Trophoblast cell (in vitro differentiated cells and primary cell): ENCODE data around the gene MEF2D.

ENCODE experiments used
- DNase-seq, 2 donors: peaks; one replicate each; pipeline ENCODE4 v3.0.0-alpha.2; 2016
- H2AFZ ChIP-seq: 2 replicates; pipeline ENCODE4 v1.6.1; 2013; ENCODE audit warnings: low read length, moderate library complexity, mild to moderate bottlenecking; ENCODE audit not compliant: insufficient read depth, poor library complexity
- H2AK5ac ChIP-seq: 2 replicates; pipeline ENCODE4 v1.6.1; 2013; ENCODE audit warnings: mild to moderate bottlenecking, low read length
- H2BK120ac ChIP-seq: 2 replicates; pipeline ENCODE4 v1.6.1; 2013; ENCODE audit warnings: low read length, mild to moderate bottlenecking, moderate library complexity; ENCODE audit not compliant: insufficient read depth, poor library complexity
- H2BK12ac ChIP-seq: 2 replicates; pipeline ENCODE4 v1.6.1; 2013; ENCODE audit warnings: mild to moderate bottlenecking, low read length, moderate library complexity
- H2BK5ac ChIP-seq: 2 replicates; pipeline ENCODE4 v1.6.1; 2013; ENCODE audit warnings: low read length, low read depth, moderate library complexity, mild to moderate bottlenecking; ENCODE audit not compliant: poor library complexity
- H3K14ac ChIP-seq: 2 replicates; pipeline ENCODE4 v1.6.1; 2013; ENCODE audit warnings: mild to moderate bottlenecking, low read length
- H3K18ac ChIP-seq: 2 replicates; pipeline ENCODE4 v1.6.1; 2013; ENCODE audit warnings: mild to moderate bottlenecking, low read length
- H3K23ac ChIP-seq: 2 replicates; pipeline ENCODE4 v1.6.1; 2013; ENCODE audit warnings: low read length
- H3K27ac ChIP-seq: 2 replicates; pipeline ENCODE4 v1.5.1; 2013; ENCODE audit warnings: low read depth, mild to moderate bottlenecking, inconsistent platforms, low read length, moderate library complexity
- H3K27me3 ChIP-seq: 2 replicates; pipeline ENCODE4 v1.6.1; 2013; ENCODE audit warnings: inconsistent platforms, mild to moderate bottlenecking, low read length, moderate library complexity; ENCODE audit not compliant: insufficient read depth
- H3K36me3 ChIP-seq, 2 experiments: 1 replicate in 1 of 2; 2 replicates in 1 of 2; pipeline ENCODE4 v1.6.1; 2013; ENCODE audit warnings: low read length in 2 of 2, mild to moderate bottlenecking in 2 of 2, moderate library complexity in 1 of 2; ENCODE audit not compliant: insufficient read depth in 2 of 2, control insufficient read depth in 1 of 2
- H3K4ac ChIP-seq: 2 replicates; pipeline ENCODE4 v1.6.1; 2013; ENCODE audit warnings: low read depth, mild to moderate bottlenecking, low read length, moderate library complexity
- H3K4me1 ChIP-seq, 2 experiments: 1 replicate in 1 of 2; 2 replicates in 1 of 2; pipeline ENCODE4 v1.6.1; 2013; ENCODE audit warnings: low read length in 2 of 2, mild to moderate bottlenecking in 2 of 2, moderate library complexity in 1 of 2; ENCODE audit not compliant: insufficient read depth in 2 of 2, control insufficient read depth in 1 of 2
- H3K4me2 ChIP-seq: 2 replicates; pipeline ENCODE4 v1.6.1; 2013; ENCODE audit warnings: inconsistent platforms, mild to moderate bottlenecking, low read length, moderate library complexity
- H3K4me3 ChIP-seq: 2 replicates; pipeline ENCODE4 v1.5.1; 2013; ENCODE audit warnings: mild to moderate bottlenecking, low read depth, low read length, inconsistent platforms
- H3K79me1 ChIP-seq: one replicate; pipeline ENCODE4 v1.6.1; 2013; ENCODE audit warnings: low read length
- H3K79me2 ChIP-seq: 2 replicates; pipeline ENCODE4 v1.6.1; 2013; ENCODE audit warnings: low read length, mild to moderate bottlenecking; ENCODE audit not compliant: control insufficient read depth, insufficient read depth, poor library complexity
- H3K9ac ChIP-seq: 2 replicates; pipeline ENCODE4 v1.6.1; 2013; ENCODE audit warnings: mild to moderate bottlenecking, low read length
- H3K9me3 ChIP-seq: 2 replicates; pipeline ENCODE4 v1.6.1; 2013; ENCODE audit warnings: low read depth, mild to moderate bottlenecking, control low read depth, inconsistent platforms, low read length; ENCODE audit not compliant: insufficient read depth
- H4K12ac ChIP-seq: 2 replicates; pipeline ENCODE4 v1.6.1; 2013; ENCODE audit warnings: low read depth, mild to moderate bottlenecking, low read length, moderate library complexity
- H4K8ac ChIP-seq: 2 replicates; pipeline ENCODE4 v1.6.1; 2013; ENCODE audit warnings: low read depth, mild to moderate bottlenecking, low read length, moderate library complexity
- H4K91ac ChIP-seq: one replicate; pipeline ENCODE4 v1.6.1; 2013; ENCODE audit warnings: low read depth, mild to moderate bottlenecking, low read length, moderate library complexity
- WGBS: extraction: QIAGEN DNeasy Blood & Tissue Kit; methylation state at CpG from one replicate; pipeline ENCODE4 v1.1.7; 2013; ENCODE audit warnings: missing lambda C conversion rate; ENCODE audit not compliant: insufficient read length, insufficient coverage; ENCODE audit errors: extremely low coverage; 5-methylcytosine and 5-hydroxymethylcytosine counted together

The MEF2D gene

DNA sequence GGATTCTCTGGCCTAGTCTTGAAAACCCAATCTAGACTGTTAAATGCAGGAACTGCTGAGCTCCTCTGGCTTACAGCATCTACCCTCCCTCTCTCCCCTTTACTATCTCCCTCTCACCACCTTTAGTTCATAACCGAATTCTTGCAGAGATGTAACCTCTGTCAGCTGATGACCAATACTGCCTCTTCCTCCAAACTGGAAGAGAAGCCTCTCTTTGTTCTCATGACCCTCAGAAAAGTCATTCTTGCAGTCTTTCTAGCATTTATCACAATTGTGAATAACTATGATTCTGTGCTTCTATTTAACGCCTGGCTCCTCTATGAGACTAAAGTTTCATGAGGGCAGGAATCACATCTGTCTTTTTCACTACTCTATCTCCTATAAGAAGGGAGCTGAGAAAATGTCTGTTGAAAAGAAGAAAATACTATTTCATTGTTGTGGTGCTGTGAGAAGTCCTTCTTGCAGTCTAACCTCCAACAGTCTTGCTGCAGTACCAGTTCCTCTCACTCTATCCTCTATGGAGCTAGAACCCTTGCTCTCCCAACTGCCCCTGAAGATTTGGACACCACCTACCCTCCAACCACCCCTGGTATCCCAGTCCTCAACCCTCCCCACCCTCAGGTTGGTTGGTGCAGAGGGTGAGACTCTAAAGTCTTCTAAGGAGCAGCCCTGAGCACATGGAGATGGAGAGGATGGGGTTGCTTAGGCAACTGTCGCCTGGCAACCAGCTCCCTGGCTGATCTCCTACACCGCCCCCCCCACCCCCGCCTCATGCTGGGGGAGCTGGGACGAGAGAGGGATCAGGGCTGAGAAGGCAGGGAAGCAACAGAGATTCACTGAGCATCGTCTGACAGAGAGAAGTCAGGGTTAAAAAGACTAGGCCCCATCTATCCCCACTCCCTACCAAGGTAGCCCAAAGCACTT, 13.9 kb downstream of the MEF2D start:
- Histone ChIP-seq H2AFZ (no peak overlapping the region), H3K79me1 (no peaks in the 10 kb centered on the region), H4K12ac (no peak overlapping the region), H4K91ac (no peak overlapping the region), H3K4me3 (no peak overlapping the region), H2BK5ac (no peak overlapping the region), H2AK5ac (no peak overlapping the region), H3K36me3 (peaks cover 9 to 17% of the 10 kb centered on the region in 2 experiments), H3K4me1 (peaks cover 33 to 35% of the 10 kb centered on the region in 2 experiments), H2BK12ac (no peak overlapping the region), H3K4ac (no peak overlapping the region), H3K4me2 (no peak overlapping the region), H3K27me3 (no peaks in the 10 kb centered on the region), H3K9ac (no peak overlapping the region), H3K9me3 (peaks cover 4% of the 10 kb centered on the region), H3K79me2 (no peaks in the 10 kb centered on the region), H3K14ac (no peak overlapping the region), H2BK120ac (no peak overlapping the region), H3K27ac (no peak overlapping the region), H4K8ac (no peak overlapping the region), H3K23ac (no peak overlapping the region), H3K18ac (no peak overlapping the region)
- no peak for DNase-seq
- no CpG with 5 or more reads among the region's 7 CpGs for WGBS

DNA sequence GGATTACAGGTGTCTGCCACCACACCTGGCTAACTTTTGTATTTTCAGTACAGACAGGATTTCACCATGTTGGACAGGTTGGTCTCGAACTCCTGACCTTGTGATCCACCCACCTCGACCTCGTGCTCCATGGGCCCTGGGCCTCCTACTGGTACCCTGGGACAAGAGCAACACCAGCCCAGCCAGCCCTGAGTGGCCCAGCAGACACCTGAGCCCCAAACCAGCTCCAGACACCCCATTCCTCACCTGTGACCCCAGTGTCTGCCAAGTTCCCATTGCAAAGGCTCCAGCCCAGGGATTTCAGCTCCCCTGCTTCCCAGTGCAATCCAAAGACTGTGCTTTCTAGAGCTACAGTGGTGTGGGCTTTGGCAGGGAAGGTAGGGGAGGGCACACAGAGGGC, 14.6 kb downstream of the MEF2D start:
- no peak overlapping the region for H4K91ac ChIP-seq
- no peak overlapping the region for H4K8ac ChIP-seq
- no peak overlapping the region for H4K12ac ChIP-seq
- no peak overlapping the region for H2AK5ac ChIP-seq
- H2BK12ac ChIP-seq = no peak overlapping the region
- no peak overlapping the region for H2BK120ac ChIP-seq
- no peak overlapping the region for H3K27ac ChIP-seq
- no peak overlapping the region for H2BK5ac ChIP-seq
- no peak overlapping the region for H3K9ac ChIP-seq
- H3K4me2 ChIP-seq = no peak overlapping the region
- H3K27me3 ChIP-seq = no peaks in the 10 kb centered on the region
- no peaks in the 10 kb centered on the region for H3K79me2 ChIP-seq
- H3K4ac ChIP-seq = no peak overlapping the region
- H3K36me3 ChIP-seq = peaks cover 16 to 24% of the 10 kb centered on the region in 2 experiments
- H3K4me3 ChIP-seq = no peak overlapping the region
- no peaks in the 10 kb centered on the region for H3K79me1 ChIP-seq
- H3K9me3 ChIP-seq = peaks cover 4% of the 10 kb centered on the region
- WGBS = no CpG with 5 or more reads among the region's 3 CpGs
- H3K4me1 ChIP-seq = peaks cover 33 to 35% of the 10 kb centered on the region in 2 experiments
- no peak overlapping the region for H3K18ac ChIP-seq
- no peak overlapping the region for H2AFZ ChIP-seq
- H3K23ac ChIP-seq = no peak overlapping the region
- no peak for DNase-seq
- H3K14ac ChIP-seq = no peak overlapping the region

DNA sequence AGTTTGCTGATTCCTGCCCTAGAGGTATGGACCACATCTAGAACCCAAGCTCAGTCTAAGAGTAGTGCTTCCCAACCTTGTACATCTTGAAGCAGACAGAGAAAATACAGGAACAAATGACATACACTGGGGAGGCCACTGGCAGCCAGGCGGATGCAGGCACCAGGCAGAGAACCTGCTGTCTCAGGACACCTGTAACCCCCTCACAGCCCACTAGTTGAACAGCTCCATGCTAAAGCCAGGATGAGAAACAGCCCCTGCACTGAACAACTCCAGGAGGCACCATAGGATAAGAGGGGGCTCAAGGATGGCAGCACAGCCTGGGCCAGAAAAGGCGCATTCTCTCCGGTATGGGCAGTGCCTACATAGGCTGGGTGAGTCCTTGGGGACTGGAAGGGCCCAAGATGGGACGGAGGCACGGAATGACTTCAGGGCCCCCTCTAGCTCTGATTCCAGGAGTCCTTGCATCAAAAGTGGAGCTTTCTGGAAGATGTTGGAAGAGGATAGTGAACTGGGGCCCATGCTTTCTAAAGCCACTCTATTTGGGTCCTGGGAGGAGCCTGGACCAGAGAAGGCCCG, 16.0 kb downstream of the MEF2D start:
- Histone ChIP-seq H2AK5ac (no peak overlapping the region), H2AFZ (no peak overlapping the region), H3K23ac (no peak overlapping the region), H3K4me1 (peaks cover 19 to 22% of the 10 kb centered on the region in 2 experiments), H2BK12ac (no peak overlapping the region), H3K79me2 (no peaks in the 10 kb centered on the region), H2BK120ac (no peak overlapping the region), H4K12ac (no peak overlapping the region), H3K27ac (no peak overlapping the region), H3K18ac (no peak overlapping the region), H4K91ac (no peak overlapping the region), H3K9ac (no peak overlapping the region), H3K27me3 (no peaks in the 10 kb centered on the region), H3K4me3 (no peak overlapping the region), H3K36me3 (peaks cover 26 to 38% of the 10 kb centered on the region in 2 experiments), H3K14ac (no peak overlapping the region), H3K4ac (no peak overlapping the region), H4K8ac (no peak overlapping the region), H3K9me3 (peaks cover 4% of the 10 kb centered on the region), H3K4me2 (no peak overlapping the region), H3K79me1 (no peaks in the 10 kb centered on the region), H2BK5ac (no peak overlapping the region)
- no peak for DNase-seq
- no CpG with 5 or more reads among the region's 6 CpGs for WGBS

DNA sequence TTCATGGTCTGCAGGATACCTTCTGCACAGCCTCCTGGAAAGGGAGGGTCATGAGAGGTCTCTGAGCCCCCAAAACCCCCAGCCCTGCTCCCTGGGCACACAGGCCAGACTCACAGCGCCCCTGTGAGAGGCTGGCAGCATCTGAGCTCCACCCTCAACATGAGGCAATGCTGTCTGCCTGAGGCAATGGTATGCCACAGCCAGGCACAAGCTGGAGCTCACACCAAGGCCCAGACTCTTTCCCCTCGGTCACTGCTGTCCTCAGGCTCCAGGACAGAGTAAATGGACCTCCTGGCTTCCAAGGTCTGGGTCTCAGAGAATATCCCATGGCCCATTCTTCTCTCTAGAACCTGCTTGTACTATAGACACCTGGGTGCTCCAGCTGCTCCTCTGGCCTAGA, 17.2 kb downstream of the MEF2D start:
- H2AFZ ChIP-seq = no peak overlapping the region
- H4K91ac ChIP-seq = no peak overlapping the region
- H3K23ac ChIP-seq = no peak overlapping the region
- peaks cover 34 to 44% of the 10 kb centered on the region in 2 experiments for H3K36me3 ChIP-seq
- H3K18ac ChIP-seq = no peak overlapping the region
- H3K4me3 ChIP-seq = no peak overlapping the region
- H2BK12ac ChIP-seq = no peak overlapping the region
- H3K4me1 ChIP-seq = peaks cover 7 to 10% of the 10 kb centered on the region in 2 experiments
- no peak overlapping the region for H3K14ac ChIP-seq
- H3K27ac ChIP-seq = no peak overlapping the region
- no peak overlapping the region for H2BK120ac ChIP-seq
- no peak overlapping the region for H3K4me2 ChIP-seq
- DNase-seq = no peak
- H4K12ac ChIP-seq = no peak overlapping the region
- no peak overlapping the region for H2BK5ac ChIP-seq
- H3K27me3 ChIP-seq = no peaks in the 10 kb centered on the region
- H3K9me3 ChIP-seq = peaks cover 4% of the 10 kb centered on the region
- H3K4ac ChIP-seq = no peak overlapping the region
- H3K79me2 ChIP-seq = no peaks in the 10 kb centered on the region
- WGBS = no CpG with 5 or more reads among the region's 2 CpGs
- no peak overlapping the region for H2AK5ac ChIP-seq
- H3K79me1 ChIP-seq = no peaks in the 10 kb centered on the region
- no peak overlapping the region for H3K9ac ChIP-seq
- H4K8ac ChIP-seq = no peak overlapping the region
